Stimulated activated CD8-positive, alpha-beta memory T cell treated with anti-CD3 and anti-CD28 coated beads, Interleukin-12 subunit alpha, Interleukin-12 subunit beta, amount 100 ng/mL, for 24 hours (primary cell): ENCODE data around the gene FCF1.

Experiments used
- DNase-seq: peaks from one replicate; pipeline ENCODE4 v3.0.0-alpha.2; 2020; ENCODE audit errors: extremely low read depth

The FCF1 gene

GRCh38 chr14:74763803-74764531 is 51.0 kb downstream of the FCF1 start:
- no peak for DNase-seq

GRCh38 chr14:74765721-74766120 is 52.8 kb downstream of the FCF1 start:
- no peak for DNase-seq

- no peak for DNase-seq
These were observed 58.5 kb downstream of the FCF1 start for GRCh38 chr14:74771399-74771798.

- no peak for DNase-seq
These were observed 71.7 kb downstream of the FCF1 start for GRCh38 chr14:74784634-74785033.

GRCh38 chr14:74785056-74785613 is 72.2 kb downstream of the FCF1 start:
- no peak for DNase-seq

- no peak for DNase-seq
These were observed 73.9 kb downstream of the FCF1 start for GRCh38 chr14:74786796-74787315.
